Natural killer cell treated with Interleukin-12 subunit alpha and Interleukin-12 subunit beta and Interleukin-15 and Interleukin-18, amount 100 ng/mL, for 72 hours (primary cell): Measurements from ENCODE around the gene SIGLEC7. TPM values are rescaled to one million over a fixed set of nuclear protein-coding genes. Genes with fewer than 3 reads are reported as not detected.

ENCODE experiments used
- ATAC-seq, 2 donors: fragments of 150-1000 bp; cut with Tn5 transposase in 1 of 2; sonication (Bioruptor Pico), chemical (Tn5 transposase) in 1 of 2; 2 replicates each; pipeline ENCODE4 v1.10.0; 2021
- DNase-seq: peaks from one replicate; pipeline ENCODE4 v3.0.0; 2022; ENCODE audit warnings: low spot score
- H3K27ac Mint-ChIP-seq, 2 donors: 1 replicate in 1 of 2; 2 replicates in 1 of 2; pipeline ENCODE4 v1.8.0; 2022; ENCODE audit warnings: mixed read lengths in 2 of 2, mild to moderate bottlenecking in 1 of 2, moderate library complexity in 1 of 2
- H3K27me3 Mint-ChIP-seq, 2 donors: 1 replicate in 1 of 2; 2 replicates in 1 of 2; pipeline ENCODE4 v1.8.0; 2022; ENCODE audit warnings: mixed read lengths in 2 of 2
- H3K36me3 Mint-ChIP-seq: one replicate; pipeline ENCODE4 v1.8.0; 2022; ENCODE audit warnings: mixed read lengths
- H3K4me1 Mint-ChIP-seq, 2 donors: 1 replicate in 1 of 2; 2 replicates in 1 of 2; pipeline ENCODE4 v1.8.0; 2022; ENCODE audit warnings: low read depth in 2 of 2, mixed read lengths in 2 of 2, mild to moderate bottlenecking in 1 of 2
- H3K4me3 Mint-ChIP-seq: one replicate; pipeline ENCODE4 v1.8.0; 2022; ENCODE audit warnings: mixed read lengths
- H3K9me3 Mint-ChIP-seq: 2 replicates; pipeline ENCODE4 v1.8.0; 2022; ENCODE audit warnings: mixed read lengths
- total RNA-seq, 2 donors: library from RNA; stranded (reverse); gene quantifications; one replicate each; pipeline ENCODE4 v1.2.3, GENCODE V29; 2022

The SIGLEC7 gene
- total RNA-seq, 2 donors from 2014 or later, result 7.9 to 8.7 TPM

DNA sequence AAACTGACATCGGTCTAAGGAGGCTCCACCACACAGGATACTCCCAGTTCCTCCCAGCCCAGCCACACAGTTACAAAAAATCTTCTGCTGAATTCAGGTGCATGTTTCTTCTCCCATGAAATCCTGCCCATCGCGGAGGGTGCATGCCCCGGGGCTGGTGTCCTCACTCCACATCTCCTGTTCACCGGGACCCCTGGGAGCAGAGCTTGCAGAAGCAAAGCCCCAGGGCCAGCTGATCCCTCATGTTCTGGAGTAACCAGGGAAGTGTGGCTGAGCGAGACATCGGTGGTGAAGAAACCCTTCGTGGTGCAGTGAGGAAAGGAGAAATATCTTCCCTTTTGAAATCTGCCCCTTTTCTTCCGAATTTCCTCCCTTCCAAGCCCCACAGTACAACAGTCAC is 18.3 kb upstream of the SIGLEC7 start:
- no peaks in the 10 kb centered on the region for H3K27me3 Mint-ChIP-seq
- H3K4me3 Mint-ChIP-seq, result peak overlapping the region; percentile 82
- peaks cover 67 to 68% of the 10 kb centered on the region in 2 donors for H3K4me1 Mint-ChIP-seq
- no peak for DNase-seq
- no peak for ATAC-seq
- no peaks in the 10 kb centered on the region for H3K9me3 Mint-ChIP-seq
- H3K36me3 Mint-ChIP-seq, result no peaks in the 10 kb centered on the region
- peak overlapping the region; percentile 69 for H3K27ac Mint-ChIP-seq

DNA sequence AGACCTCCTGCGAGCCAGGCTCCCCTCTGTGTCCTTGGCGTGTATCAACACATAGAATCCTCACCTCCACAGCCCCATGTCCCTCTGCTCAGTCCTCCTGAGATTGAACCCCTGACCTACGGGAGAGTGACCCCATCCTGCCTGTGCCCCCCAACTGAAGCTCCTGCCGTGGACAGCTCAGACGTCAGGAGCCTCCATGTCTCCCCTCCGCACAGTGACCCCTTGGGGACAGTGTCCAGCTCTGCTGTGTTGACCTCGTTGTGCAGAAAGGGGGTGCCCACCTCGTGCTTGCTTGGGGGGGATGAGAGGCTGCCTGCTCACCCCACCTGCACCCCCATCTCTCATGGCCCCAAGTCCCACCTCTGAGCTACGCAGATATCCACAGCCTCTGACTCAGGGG is 17.9 kb upstream of the SIGLEC7 start:
- Mint-ChIP-seq H3K9me3 (no peaks in the 10 kb centered on the region), H3K27me3 (no peaks in the 10 kb centered on the region), H3K4me3 (peak overlapping the region; percentile 82), H3K27ac (peak overlapping the region; percentile 69), H3K4me1 (peaks cover 66 to 69% of the 10 kb centered on the region in 2 donors), H3K36me3 (no peaks in the 10 kb centered on the region)
- ATAC-seq (no peak), DNase-seq (peak; percentile 18)

DNA sequence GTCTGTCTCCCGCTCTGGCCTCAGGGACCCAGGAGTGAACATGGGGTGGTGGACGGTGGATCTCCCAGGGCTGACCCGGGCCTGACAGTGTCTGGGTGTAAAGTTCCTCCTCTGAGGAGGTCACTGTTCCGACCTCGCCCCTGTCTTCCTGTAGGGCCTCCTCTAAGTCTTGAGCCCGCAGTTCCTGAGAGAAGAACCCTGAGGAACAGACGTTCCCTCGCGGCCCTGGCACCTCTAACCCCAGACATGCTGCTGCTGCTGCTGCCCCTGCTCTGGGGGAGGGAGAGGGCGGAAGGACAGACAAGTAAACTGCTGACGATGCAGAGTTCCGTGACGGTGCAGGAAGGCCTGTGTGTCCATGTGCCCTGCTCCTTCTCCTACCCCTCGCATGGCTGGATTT is 17.4 kb upstream of the SIGLEC7 start, which contains the start of gene SIGLEC9:
Gene SIGLEC9 (plus strand): TSS at position 178 of the 400 bp plus-strand sequence. CDS start 69 bp downstream, at position 247.
- peak; percentile 61 for DNase-seq
- no peaks in the 10 kb centered on the region for H3K36me3 Mint-ChIP-seq
- ATAC-seq, result no peak
- H3K4me1 Mint-ChIP-seq, result peaks cover 70% of the 10 kb centered on the region in 2 donors
- H3K9me3 Mint-ChIP-seq, result no peaks in the 10 kb centered on the region
- H3K27ac Mint-ChIP-seq, result peak within 1 kb of the TSS; percentile 69 to 87
- no peaks in the 10 kb centered on the region for H3K27me3 Mint-ChIP-seq
- peak within 1 kb of the TSS; percentile 82 for H3K4me3 Mint-ChIP-seq

DNA sequence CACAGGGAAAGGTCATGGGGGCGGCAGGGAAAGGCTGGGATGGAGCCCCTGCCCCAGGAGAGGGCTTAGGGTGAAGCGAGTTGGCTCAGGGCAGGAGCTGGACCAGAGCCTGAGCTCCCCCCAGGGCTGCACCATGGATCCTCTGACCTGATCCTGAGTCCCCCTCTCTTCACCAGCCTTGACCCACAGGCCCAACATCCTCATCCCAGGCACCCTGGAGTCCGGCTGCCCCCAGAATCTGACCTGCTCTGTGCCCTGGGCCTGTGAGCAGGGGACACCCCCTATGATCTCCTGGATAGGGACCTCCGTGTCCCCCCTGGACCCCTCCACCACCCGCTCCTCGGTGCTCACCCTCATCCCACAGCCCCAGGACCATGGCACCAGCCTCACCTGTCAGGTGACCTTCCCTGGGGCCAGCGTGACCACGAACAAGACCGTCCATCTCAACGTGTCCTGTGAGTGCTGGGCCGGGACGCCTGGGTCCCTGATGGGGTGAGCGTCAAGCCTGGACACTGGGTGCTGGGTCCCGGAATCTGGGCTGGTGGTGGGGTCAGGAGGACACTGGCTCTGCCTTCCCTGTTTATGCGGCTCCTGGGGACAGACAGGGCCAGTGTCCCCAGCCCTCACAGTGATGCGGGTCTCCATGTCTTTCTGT is 16.6 kb upstream of the SIGLEC7 start:
- ATAC-seq (no peak), DNase-seq (peak; percentile 54)
- Mint-ChIP-seq H3K27ac (peak overlapping the region; percentile 69 to 87), H3K4me3 (peak overlapping the region; percentile 82), H3K27me3 (no peaks in the 10 kb centered on the region), H3K9me3 (no peaks in the 10 kb centered on the region), H3K36me3 (no peaks in the 10 kb centered on the region), H3K4me1 (peaks cover 71 to 72% of the 10 kb centered on the region in 2 donors)

DNA sequence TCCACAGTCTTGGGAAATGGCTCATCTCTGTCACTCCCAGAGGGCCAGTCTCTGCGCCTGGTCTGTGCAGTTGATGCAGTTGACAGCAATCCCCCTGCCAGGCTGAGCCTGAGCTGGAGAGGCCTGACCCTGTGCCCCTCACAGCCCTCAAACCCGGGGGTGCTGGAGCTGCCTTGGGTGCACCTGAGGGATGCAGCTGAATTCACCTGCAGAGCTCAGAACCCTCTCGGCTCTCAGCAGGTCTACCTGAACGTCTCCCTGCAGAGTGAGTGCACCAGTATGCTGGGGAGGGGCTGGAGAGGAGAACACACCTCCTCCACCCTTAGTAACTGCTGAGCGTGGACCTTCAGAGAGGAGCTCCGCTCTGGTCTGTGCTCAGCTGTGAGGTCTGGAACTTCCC is 15.1 kb upstream of the SIGLEC7 start:
- H3K4me1 Mint-ChIP-seq, result peaks cover 71 to 75% of the 10 kb centered on the region in 2 donors
- H3K36me3 Mint-ChIP-seq, result no peaks in the 10 kb centered on the region
- peak; percentile 55 for DNase-seq
- no peaks in the 10 kb centered on the region for H3K27me3 Mint-ChIP-seq
- no peaks in the 10 kb centered on the region for H3K9me3 Mint-ChIP-seq
- no peak overlapping the region for H3K27ac Mint-ChIP-seq
- no peak for ATAC-seq
- peak overlapping the region; percentile 47 for H3K4me3 Mint-ChIP-seq

DNA sequence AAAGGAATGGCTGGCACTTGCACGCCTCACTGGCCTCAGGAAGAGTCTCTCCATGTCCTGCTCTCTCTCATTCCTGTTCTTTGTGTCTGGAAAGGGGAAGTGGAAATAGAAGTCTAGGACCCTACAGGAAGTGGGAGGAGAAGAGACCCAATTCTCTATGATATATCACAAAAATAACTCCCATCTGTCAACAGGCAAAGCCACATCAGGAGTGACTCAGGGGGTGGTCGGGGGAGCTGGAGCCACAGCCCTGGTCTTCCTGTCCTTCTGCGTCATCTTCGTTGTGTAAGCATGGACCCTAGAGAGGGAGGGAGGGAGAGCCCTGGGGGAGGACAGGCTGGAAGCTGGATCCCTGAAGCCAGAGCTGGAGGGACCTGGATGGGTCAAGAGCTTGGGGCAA is 14.3 kb upstream of the SIGLEC7 start:
- DNase-seq, result peak; percentile 52
- H3K4me3 Mint-ChIP-seq, result no peak overlapping the region
- H3K27ac Mint-ChIP-seq, result no peak overlapping the region
- H3K9me3 Mint-ChIP-seq, result no peaks in the 10 kb centered on the region
- H3K36me3 Mint-ChIP-seq, result no peaks in the 10 kb centered on the region
- ATAC-seq, result peak in 1 of 2 donors; percentile 36
- peaks cover 71 to 75% of the 10 kb centered on the region in 2 donors for H3K4me1 Mint-ChIP-seq
- H3K27me3 Mint-ChIP-seq, result no peaks in the 10 kb centered on the region

DNA sequence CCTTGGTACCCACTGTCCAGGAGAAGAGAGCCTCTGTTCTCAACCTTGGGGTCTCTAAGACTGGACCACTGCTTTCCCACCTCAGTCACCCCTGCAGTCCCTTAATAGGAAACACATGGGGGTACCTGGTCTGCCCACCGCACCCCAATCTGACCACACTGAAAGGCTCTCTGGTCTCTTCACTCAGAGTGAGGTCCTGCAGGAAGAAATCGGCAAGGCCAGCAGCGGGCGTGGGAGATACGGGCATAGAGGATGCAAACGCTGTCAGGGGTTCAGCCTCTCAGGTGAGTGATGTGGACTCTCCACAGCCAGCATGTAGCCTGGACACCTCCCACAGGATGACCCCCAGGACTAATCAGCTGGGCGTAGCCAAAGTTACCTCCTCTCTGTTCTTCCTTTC is 13.9 kb upstream of the SIGLEC7 start:
- ATAC-seq (no peak), DNase-seq (peak; percentile 13)
- Mint-ChIP-seq H3K4me3 (peak overlapping the region; percentile 45), H3K9me3 (no peaks in the 10 kb centered on the region), H3K27me3 (no peaks in the 10 kb centered on the region), H3K27ac (peak overlapping the region in 1 of 2 donors; percentile 48), H3K36me3 (no peaks in the 10 kb centered on the region), H3K4me1 (peaks cover 69 to 74% of the 10 kb centered on the region in 2 donors)

DNA sequence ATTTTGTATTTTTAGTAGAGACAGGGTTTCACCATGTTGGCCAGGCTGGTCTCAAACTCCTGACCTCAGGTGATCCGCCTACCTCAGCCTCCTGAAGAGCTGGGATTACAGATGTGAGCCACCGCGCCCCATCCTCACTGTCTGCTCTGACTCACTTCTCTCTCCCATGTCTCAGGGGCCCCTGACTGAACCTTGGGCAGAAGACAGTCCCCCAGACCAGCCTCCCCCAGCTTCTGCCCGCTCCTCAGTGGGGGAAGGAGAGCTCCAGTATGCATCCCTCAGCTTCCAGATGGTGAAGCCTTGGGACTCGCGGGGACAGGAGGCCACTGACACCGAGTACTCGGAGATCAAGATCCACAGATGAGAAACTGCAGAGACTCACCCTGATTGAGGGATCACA is 12.4 kb upstream of the SIGLEC7 start:
- no peaks in the 10 kb centered on the region for H3K27me3 Mint-ChIP-seq

DNA sequence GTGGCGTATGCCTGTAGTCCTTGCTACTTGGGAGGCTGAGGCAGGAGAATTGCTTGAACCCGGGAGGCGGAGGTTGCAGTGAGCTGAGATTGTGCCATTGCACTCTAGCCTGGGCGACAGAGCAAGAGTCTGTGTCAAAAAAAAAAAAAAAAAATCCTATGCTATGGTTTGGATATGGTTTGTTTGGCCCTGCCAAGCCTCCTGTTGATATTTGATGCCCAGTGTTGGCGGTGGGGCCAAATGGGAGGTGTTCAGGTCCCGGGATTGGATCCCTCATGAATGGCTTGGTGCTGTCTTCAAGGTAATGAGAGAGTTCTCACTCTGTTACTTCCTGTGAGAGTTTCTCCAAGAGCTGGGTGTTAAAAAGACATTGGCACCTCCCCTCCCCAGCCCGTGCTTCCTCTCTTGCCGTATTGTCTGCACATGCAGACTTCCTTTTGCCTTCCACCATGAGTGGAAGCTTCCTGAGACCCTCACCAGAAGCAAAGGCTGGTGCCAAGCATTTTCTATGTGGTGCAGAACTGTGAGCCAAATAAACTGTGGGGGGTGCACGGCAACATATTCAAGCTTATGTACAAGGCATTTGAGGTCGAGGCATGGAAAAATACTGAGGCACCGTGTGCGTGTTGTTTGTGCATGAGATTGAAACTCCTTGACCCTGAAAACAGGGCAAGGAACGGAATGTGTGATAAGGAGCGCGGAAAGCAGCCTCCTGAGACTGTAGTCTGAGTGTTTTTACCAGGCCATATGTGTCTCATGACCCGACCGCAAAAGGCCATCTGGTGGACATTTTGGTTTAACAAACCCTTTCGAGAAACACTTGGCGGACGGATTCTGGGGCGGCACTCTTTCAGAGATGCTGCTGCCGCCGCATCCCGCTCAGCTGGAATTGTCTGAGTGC is 10.1 kb upstream of the SIGLEC7 start:
- DNase-seq, result peak; percentile 74
- peaks cover 69 to 73% of the 10 kb centered on the region in 2 donors for H3K4me1 Mint-ChIP-seq
- H3K27me3 Mint-ChIP-seq, result no peaks in the 10 kb centered on the region
- H3K9me3 Mint-ChIP-seq, result peaks cover 4% of the 10 kb centered on the region
- peaks cover 13% of the 10 kb centered on the region for H3K36me3 Mint-ChIP-seq
- H3K27ac Mint-ChIP-seq, result peak overlapping the region; percentile 42 to 57
- H3K4me3 Mint-ChIP-seq, result peak overlapping the region; percentile 80
- peak; percentile 81 to 83 for ATAC-seq

More for the DNA sequence above, 12.4 kb upstream of the SIGLEC7 start:
- peak overlapping the region in 1 of 2 donors; percentile 48 for H3K27ac Mint-ChIP-seq
- DNase-seq, result peak; percentile 16
- peaks cover 2% of the 10 kb centered on the region for H3K9me3 Mint-ChIP-seq
- ATAC-seq, result no peak
- peaks cover 2% of the 10 kb centered on the region for H3K36me3 Mint-ChIP-seq
- H3K4me1 Mint-ChIP-seq, result peaks cover 61 to 63% of the 10 kb centered on the region in 2 donors
- no peak overlapping the region for H3K4me3 Mint-ChIP-seq

DNA sequence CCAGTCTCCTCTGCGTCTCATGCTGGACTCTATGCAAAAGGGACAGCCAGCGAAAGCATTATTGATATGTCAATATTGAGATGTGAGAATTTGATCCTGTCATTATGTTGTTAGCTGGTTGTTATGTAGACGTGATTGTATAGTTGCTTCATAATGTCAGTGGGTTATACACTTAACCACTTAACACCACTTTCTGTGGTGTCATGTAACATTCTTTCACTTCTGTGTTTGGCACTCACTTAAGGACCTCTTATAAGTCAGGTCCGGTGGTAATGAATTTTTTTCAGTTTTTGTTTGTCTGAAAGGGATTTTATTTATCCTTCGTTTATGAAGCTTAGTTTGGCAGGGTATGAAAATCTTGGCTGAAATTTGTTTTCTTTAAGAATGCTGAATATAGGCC is 7.1 kb upstream of the SIGLEC7 start:
- Mint-ChIP-seq H3K4me3 (peak overlapping the region; percentile 34), H3K9me3 (peaks cover 4% of the 10 kb centered on the region), H3K27me3 (no peaks in the 10 kb centered on the region), H3K36me3 (peaks cover 13% of the 10 kb centered on the region), H3K27ac (peak overlapping the region in 1 of 2 donors; percentile 43), H3K4me1 (peaks cover 68 to 74% of the 10 kb centered on the region in 2 donors)
- ATAC-seq, result peak; percentile 70 to 73
- no peak for DNase-seq

DNA sequence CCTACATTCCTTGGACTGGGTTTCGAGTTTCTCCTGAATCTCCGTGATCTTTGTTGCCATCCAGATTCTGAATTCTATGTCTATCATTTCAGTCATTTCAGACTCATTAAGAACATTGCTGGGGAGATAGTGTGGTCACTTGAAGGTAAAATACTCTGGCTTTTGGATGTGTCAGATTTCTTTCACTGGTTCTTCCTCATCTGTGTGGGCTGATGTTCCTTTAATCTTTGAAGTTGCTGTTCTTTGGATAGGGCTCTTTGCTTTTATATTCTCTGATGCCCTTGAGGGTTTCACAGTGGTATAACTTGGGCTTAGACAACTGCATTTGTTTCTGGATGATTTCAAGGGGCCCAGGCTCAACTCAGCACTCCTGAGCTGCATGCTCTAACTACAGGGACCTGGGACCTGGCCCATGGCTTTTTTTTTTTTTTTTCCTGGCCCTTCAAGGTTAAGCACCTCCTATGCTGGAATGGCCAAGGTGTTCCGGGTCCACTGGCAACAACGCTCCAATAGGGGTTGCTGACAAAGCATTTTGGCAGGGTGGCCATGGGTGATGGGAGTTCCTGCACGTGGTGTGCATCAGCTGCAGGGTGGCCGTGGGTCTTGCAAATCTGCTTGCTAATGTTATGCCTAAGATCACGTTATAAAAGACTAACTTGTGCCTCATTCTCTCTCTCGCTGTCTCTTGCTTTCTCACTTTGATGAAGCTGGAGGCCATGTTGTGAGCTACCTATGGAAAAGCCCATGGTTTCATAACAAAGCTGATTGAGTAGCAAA is 5.9 kb upstream of the SIGLEC7 start:
- Mint-ChIP-seq H3K4me1 (peaks cover 67 to 71% of the 10 kb centered on the region in 2 donors), H3K9me3 (peaks cover 4% of the 10 kb centered on the region), H3K27me3 (no peaks in the 10 kb centered on the region), H3K27ac (peak overlapping the region; percentile 53 to 81), H3K36me3 (peaks cover 13% of the 10 kb centered on the region), H3K4me3 (peak overlapping the region; percentile 53)
- peak; percentile 23 for DNase-seq
- ATAC-seq, result no peak

DNA sequence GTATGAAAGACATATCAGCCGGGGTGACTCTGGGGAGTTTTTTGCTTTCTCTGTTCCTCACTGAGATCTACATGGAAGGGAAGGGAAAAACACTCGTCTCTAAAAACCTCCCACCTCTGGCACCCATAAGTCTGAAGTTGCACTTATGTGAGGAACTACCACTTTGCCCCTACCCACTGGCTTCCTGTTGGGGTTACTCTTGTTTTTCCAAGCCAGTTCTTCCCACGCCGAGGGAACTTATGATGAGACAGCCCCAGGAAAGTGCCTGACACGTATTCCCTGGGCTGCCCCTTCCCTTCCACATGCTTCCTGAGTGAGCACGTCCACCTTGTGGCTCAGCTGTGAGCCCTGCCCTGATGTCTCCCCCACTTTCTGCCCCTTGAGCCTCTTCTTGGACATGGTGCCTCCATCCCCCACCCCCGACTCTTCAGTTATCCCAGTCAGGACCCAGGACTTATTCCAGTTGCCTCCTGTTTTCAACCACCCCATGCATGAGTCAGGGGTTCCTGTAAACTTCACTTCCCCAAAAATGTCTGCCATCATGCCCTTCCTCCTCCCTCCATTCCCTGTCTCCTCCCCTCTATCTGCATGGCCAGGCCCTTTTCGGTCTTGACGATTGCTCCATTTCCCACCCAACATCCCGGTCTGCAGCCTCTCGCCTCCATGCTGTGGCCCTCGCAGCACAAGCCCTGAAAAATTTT is 5.1 kb upstream of the SIGLEC7 start:
- H3K4me3 Mint-ChIP-seq, result peak overlapping the region; percentile 53
- ATAC-seq, result no peak

More for the DNA sequence above, 5.1 kb upstream of the SIGLEC7 start:
- H3K27ac Mint-ChIP-seq, result peak overlapping the region; percentile 53 to 81
- DNase-seq, result no peak
- peaks cover 4% of the 10 kb centered on the region for H3K9me3 Mint-ChIP-seq
- no peaks in the 10 kb centered on the region for H3K27me3 Mint-ChIP-seq
- H3K4me1 Mint-ChIP-seq, result peaks cover 71 to 72% of the 10 kb centered on the region in 2 donors
- peaks cover 13% of the 10 kb centered on the region for H3K36me3 Mint-ChIP-seq
